Measurements from ENCODE around the gene DDX3X.

DNA sequence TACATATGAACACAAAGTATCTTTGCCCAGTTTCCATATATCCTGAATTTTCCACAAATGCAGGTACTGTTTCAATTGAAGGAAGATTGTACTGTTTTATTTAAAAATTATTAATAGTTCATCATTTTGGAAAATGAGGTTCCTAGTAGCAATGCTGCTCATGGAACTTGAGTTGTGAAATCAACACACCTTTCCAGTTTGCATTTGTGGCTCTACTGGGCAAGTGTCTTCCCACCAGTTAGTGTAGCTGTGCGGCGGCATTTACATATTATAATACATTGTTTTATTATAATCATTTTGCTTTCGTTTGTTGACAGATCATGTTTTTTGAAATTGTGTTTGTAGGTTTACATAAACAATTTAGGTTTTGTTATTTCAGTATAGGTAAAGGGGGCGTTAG, 2.0 kb upstream of the DDX3X start:
- TF ChIP-seq CTCF (IDR thresholded peaks at IDR 0.05) (no peak), POLR2A (IDR thresholded peaks at IDR 0.05) (no peak)
